Right atrium auricular region (tissue), 2 donors: ENCODE data around the gene SDHAF2. TPM values are rescaled to one million over a fixed set of nuclear protein-coding genes. Genes with fewer than 3 reads are reported as not detected.
"Not testable (repeated sequence)": the region's sequence is repeated elsewhere in the genome, so short reads cannot be mapped to it uniquely, and the experiment has no call there.

Experiments
- DNase-seq: peaks from one replicate; pipeline ENCODE4 v3.0.0-alpha.2; 2019; ENCODE audit warnings: low spot score
- H3K27ac ChIP-seq, 2 donors: fragments of 200-600 bp; sonication (generic); 1 replicate in 1 of 2; 2 replicates in 1 of 2; pipeline ENCODE4 v1.5.1; 2016 to 2019
- H3K27me3 ChIP-seq, 2 donors: fragments of 200-600 bp; sonication (generic); one replicate each; pipeline versions ENCODE4 v1.5.1 to v1.6.0; 2017 to 2019
- H3K36me3 ChIP-seq: fragments of 200-600 bp; sonication (generic); one replicate; pipeline ENCODE4 v1.5.1; 2016
- H3K4me1 ChIP-seq, 2 donors: fragments of 200-600 bp; sonication (generic); one replicate each; pipeline versions ENCODE4 v1.5.1 to v1.6.0; 2017 to 2019
- H3K4me3 ChIP-seq, 2 donors: fragments of 200-600 bp; sonication (generic); 1 replicate in 1 of 2; 2 replicates in 1 of 2; pipeline ENCODE4 v1.5.1; 2017 to 2019; ENCODE audit warnings: mild to moderate bottlenecking in 1 of 2, moderate library complexity in 1 of 2
- H3K9me3 ChIP-seq, 2 donors: fragments of 200-600 bp; sonication (generic); one replicate each; pipeline ENCODE4 v1.5.1; 2019
- total RNA-seq, 2 donors: library from RNA; depleted of rRNA; stranded (reverse); fragments of >200 nt; gene quantifications; one replicate each; pipeline ENCODE4 v1.1.0, GENCODE V29; 2016
- TF ChIP-seq, protein P1 (sequence below), 2 donors: fragments of 200-600 bp; sonication (generic); IDR thresholded peaks; one replicate each; pipeline ENCODE4 v1.5.1; 2019; ENCODE audit warnings: antibody characterized with exemption in 2 of 2

Gene SDHAF2
- 10 to 100 TPM; 44.1 to 50.7 TPM for total RNA-seq

GRCh38 chr11:61429691-61430582 lies at the start of gene SDHAF2, which contains the start of gene CPSF7:
Gene SDHAF2, plus strand, starts transcription at chr11:61430124. Its CDS starts 23 bp downstream, at chr11:61430147.
Gene CPSF7, minus strand, starts transcription at chr11:61429975. Its CDS starts 740 bp downstream, at chr11:61429235.
- peak within 1 kb of the TSS; percentile 99 to 100 for H3K27ac ChIP-seq
- H3K4me1 ChIP-seq: peaks cover 0 to 36% of the 10 kb centered on the region in 2 donors
- TF ChIP-seq, protein P1, sequence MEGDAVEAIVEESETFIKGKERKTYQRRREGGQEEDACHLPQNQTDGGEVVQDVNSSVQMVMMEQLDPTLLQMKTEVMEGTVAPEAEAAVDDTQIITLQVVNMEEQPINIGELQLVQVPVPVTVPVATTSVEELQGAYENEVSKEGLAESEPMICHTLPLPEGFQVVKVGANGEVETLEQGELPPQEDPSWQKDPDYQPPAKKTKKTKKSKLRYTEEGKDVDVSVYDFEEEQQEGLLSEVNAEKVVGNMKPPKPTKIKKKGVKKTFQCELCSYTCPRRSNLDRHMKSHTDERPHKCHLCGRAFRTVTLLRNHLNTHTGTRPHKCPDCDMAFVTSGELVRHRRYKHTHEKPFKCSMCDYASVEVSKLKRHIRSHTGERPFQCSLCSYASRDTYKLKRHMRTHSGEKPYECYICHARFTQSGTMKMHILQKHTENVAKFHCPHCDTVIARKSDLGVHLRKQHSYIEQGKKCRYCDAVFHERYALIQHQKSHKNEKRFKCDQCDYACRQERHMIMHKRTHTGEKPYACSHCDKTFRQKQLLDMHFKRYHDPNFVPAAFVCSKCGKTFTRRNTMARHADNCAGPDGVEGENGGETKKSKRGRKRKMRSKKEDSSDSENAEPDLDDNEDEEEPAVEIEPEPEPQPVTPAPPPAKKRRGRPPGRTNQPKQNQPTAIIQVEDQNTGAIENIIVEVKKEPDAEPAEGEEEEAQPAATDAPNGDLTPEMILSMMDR (IDR thresholded peaks at IDR 0.05): no peak
- peak within 1 kb of the TSS; percentile 82 to 96 for H3K4me3 ChIP-seq
- H3K27me3 ChIP-seq: no peaks in the 10 kb centered on the region
- H3K9me3 ChIP-seq: no peaks in the 10 kb centered on the region
- peak; percentile 94 for DNase-seq
- peaks cover 39% of the 10 kb centered on the region for H3K36me3 ChIP-seq

- no peak for DNase-seq
- no peaks in the 10 kb centered on the region for H3K9me3 ChIP-seq
- no peak overlapping the region for H3K27ac ChIP-seq
- no peaks in the 10 kb centered on the region for H3K27me3 ChIP-seq
- no peak overlapping the region for H3K4me3 ChIP-seq
- H3K36me3 ChIP-seq: no peaks in the 10 kb centered on the region
- H3K4me1 ChIP-seq: peaks cover 0 to 14% of the 10 kb centered on the region in 2 donors
- TF ChIP-seq, protein P1 (IDR thresholded peaks at IDR 0.05): no peak
Observed at GRCh38 chr11:61380884-61381283, 49.0 kb upstream of the SDHAF2 start.

- H3K9me3 ChIP-seq, H3K27ac ChIP-seq, H3K27me3 ChIP-seq, DNase-seq, H3K36me3 ChIP-seq, H3K4me3 ChIP-seq: not testable (repeated sequence)
- peaks cover 0 to 14% of the 10 kb centered on the region in 2 donors for H3K4me1 ChIP-seq
Observed at GRCh38 chr11:61383859-61384258, 46.1 kb upstream of the SDHAF2 start.

GRCh38 chr11:61384271-61385242 lies 45.4 kb upstream of the SDHAF2 start:
- TF ChIP-seq, protein P1 (IDR thresholded peaks at IDR 0.05): no peak
- Histone ChIP-seq H3K36me3 (no peaks in the 10 kb centered on the region), H3K9me3 (no peaks in the 10 kb centered on the region), H3K27ac (no peak overlapping the region), H3K4me1 (peaks cover 0 to 7% of the 10 kb centered on the region in 2 donors), H3K27me3 (no peaks in the 10 kb centered on the region), H3K4me3 (no peak overlapping the region)
- DNase-seq: no peak

GRCh38 chr11:61390161-61390560 lies 39.8 kb upstream of the SDHAF2 start:
- H3K36me3 ChIP-seq: peaks cover 5% of the 10 kb centered on the region
- no peak for DNase-seq
- H3K4me1 ChIP-seq: peaks cover 0 to 22% of the 10 kb centered on the region in 2 donors
- no peaks in the 10 kb centered on the region for H3K27me3 ChIP-seq
- no peak overlapping the region for H3K27ac ChIP-seq
- no peak overlapping the region for H3K4me3 ChIP-seq
- H3K9me3 ChIP-seq: no peaks in the 10 kb centered on the region
- TF ChIP-seq, protein P1 (IDR thresholded peaks at IDR 0.05): no peak
